ENCODE results near the gene S100A9.

The S100A9 gene

DNA sequence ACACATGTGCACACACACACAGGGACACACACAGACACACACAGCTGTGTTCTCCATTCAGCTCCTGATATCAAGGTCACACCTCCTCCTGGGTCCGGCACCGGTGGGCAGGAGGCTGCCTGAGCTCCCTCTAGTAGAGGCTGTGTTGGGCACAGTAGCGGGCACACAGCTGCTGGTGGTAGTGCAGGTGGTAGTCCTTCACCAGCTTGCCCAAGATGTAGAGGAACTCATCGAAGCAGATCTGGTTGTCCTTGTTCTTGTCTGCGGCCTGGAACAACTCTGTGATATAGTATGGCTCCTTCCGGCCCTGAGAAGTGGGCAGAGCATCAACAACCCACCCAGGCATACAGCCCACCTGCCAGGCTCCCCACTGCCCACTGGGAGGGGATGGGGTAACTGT lies 38.8 kb downstream of the S100A9 start:
- Histone ChIP-seq H3K4me3 (ENCODE audit: low read depth in 1 of 2, low read length in 1 of 2) (peak overlapping the region in 1 of 2 experiments; percentile 10), H3K4me1 (ENCODE audit: control insufficient read depth in 1 of 2, insufficient read depth in 1 of 2, low read depth in 1 of 2, low read length in 1 of 2) (peaks cover 100% of the 10 kb centered on the region in 2 experiments), H3K27me3 (no peaks in the 10 kb centered on the region), H3K27ac (peak overlapping the region; percentile 100), H3K9me3 (no peaks in the 10 kb centered on the region), H3K36me3 (no peaks in the 10 kb centered on the region)
- TF ChIP-seq, protein P1, sequence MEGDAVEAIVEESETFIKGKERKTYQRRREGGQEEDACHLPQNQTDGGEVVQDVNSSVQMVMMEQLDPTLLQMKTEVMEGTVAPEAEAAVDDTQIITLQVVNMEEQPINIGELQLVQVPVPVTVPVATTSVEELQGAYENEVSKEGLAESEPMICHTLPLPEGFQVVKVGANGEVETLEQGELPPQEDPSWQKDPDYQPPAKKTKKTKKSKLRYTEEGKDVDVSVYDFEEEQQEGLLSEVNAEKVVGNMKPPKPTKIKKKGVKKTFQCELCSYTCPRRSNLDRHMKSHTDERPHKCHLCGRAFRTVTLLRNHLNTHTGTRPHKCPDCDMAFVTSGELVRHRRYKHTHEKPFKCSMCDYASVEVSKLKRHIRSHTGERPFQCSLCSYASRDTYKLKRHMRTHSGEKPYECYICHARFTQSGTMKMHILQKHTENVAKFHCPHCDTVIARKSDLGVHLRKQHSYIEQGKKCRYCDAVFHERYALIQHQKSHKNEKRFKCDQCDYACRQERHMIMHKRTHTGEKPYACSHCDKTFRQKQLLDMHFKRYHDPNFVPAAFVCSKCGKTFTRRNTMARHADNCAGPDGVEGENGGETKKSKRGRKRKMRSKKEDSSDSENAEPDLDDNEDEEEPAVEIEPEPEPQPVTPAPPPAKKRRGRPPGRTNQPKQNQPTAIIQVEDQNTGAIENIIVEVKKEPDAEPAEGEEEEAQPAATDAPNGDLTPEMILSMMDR (IDR thresholded peaks at IDR 0.05) = no peak

DNA sequence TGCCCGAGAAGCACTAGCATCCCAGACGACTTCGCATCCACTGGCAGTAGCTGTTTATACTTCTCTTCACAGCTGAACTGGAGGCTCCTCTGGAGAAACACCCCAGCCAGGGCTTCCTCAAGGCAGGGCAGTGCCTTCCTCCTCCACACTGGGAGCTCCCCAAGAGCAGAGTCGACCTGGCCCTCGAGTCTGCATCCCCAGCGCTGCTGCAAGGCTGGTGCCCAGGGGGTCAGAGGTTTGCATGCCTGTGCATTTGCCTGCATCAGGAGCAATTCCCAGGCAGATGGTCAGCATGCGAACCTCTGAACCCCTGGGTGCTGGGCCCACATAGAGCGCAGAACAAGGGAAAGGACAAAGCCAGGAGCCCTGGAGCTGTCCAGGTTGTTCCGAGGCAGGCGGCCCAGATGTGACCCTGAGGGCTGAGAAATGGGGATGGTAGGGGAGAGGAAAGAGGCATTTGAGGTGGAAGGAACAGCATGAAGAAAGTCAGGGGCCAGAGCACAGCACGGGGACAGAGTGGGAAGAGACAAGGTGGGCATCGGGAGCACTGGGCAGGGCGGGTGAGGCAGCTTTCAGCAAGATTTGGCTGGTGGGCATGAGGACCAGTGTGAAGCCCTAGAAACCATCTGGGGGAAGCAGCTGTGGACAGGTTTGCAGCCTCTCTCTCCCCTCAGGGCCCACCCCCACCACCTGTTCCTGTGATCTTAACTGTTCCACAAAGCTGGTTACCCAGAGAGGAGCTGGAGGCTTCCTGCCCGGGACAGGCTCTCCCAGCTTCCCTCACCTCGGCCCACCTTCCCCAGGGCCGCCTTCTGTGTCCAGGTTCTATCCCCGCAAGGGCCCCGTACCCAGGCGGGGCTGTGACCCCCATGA lies 39.6 kb downstream of the S100A9 start:
- Histone ChIP-seq H3K4me3 (ENCODE audit: low read depth in 1 of 2, low read length in 1 of 2) (peak overlapping the region; percentile 10 to 12), H3K27ac (peak overlapping the region; percentile 100), H3K9me3 (no peaks in the 10 kb centered on the region), H3K27me3 (no peaks in the 10 kb centered on the region), H3K36me3 (no peaks in the 10 kb centered on the region), H3K4me1 (ENCODE audit: control insufficient read depth in 1 of 2, insufficient read depth in 1 of 2, low read depth in 1 of 2, low read length in 1 of 2) (peaks cover 100% of the 10 kb centered on the region in 2 experiments)
- TF ChIP-seq, protein P1 (IDR thresholded peaks at IDR 0.05) = no peak

DNA sequence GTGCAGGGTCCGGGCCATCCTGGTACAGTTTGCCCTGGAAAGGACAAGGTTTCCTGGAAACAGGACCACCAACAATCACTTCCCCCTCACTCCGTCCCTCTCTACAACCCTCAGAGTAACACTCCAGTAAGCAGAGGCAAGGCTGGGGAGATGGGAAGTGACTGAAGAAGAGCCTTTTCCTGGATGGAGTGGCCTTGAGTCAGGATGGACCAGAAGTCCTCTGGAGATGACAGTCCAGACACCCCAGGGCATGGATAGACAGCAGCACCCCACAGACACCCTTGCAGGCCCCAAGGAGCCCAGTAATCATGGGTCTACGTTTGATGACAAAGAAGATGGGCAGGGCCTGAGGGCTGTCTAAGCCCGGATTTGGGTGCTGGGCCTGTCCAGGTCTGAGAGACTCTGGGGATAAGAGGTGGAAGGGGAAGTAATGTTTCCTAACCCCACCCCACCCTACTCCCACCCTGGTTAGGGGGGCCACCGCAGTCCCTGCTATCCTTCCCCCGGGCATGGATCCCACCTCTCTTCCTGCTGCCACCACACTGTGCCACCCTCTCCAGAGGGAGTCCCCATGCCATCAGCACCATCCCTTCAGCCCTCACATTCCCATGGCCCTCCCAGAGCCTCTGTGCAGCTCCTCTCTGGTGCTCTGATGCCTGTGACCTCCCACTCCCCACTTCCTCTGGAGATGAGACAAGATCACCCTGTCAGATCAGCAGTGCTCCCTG lies 40.4 kb downstream of the S100A9 start:
- Histone ChIP-seq H3K4me3 (ENCODE audit: low read depth in 1 of 2, low read length in 1 of 2) (peak overlapping the region in 1 of 2 experiments; percentile 12), H3K27me3 (no peaks in the 10 kb centered on the region), H3K4me1 (ENCODE audit: control insufficient read depth in 1 of 2, insufficient read depth in 1 of 2, low read depth in 1 of 2, low read length in 1 of 2) (peaks cover 100% of the 10 kb centered on the region in 2 experiments), H3K27ac (peak overlapping the region; percentile 100), H3K36me3 (no peaks in the 10 kb centered on the region), H3K9me3 (no peaks in the 10 kb centered on the region)
- TF ChIP-seq, protein P1 (IDR thresholded peaks at IDR 0.05) = no peak

GRCh38 chr1:153399401-153400055 lies 41.9 kb downstream of the S100A9 start:
- H3K27me3 ChIP-seq = no peaks in the 10 kb centered on the region
- H3K36me3 ChIP-seq = no peaks in the 10 kb centered on the region
- TF ChIP-seq, protein P1 (IDR thresholded peaks at IDR 0.05) = no peak
- no peak overlapping the region for H3K4me3 ChIP-seq (ENCODE audit: low read depth in 1 of 2, low read length in 1 of 2)
- H3K27ac ChIP-seq = peak overlapping the region; percentile 100
- peaks cover 100% of the 10 kb centered on the region in 2 experiments for H3K4me1 ChIP-seq (ENCODE audit: control insufficient read depth in 1 of 2, insufficient read depth in 1 of 2, low read depth in 1 of 2, low read length in 1 of 2)
- H3K9me3 ChIP-seq = no peaks in the 10 kb centered on the region

GRCh38 chr1:153400244-153400643 lies 42.6 kb downstream of the S100A9 start:
- Histone ChIP-seq H3K27ac (peak overlapping the region; percentile 100), H3K9me3 (no peaks in the 10 kb centered on the region), H3K27me3 (no peaks in the 10 kb centered on the region), H3K36me3 (no peaks in the 10 kb centered on the region), H3K4me1 (ENCODE audit: control insufficient read depth in 1 of 2, insufficient read depth in 1 of 2, low read depth in 1 of 2, low read length in 1 of 2) (peaks cover 99 to 100% of the 10 kb centered on the region in 2 experiments), H3K4me3 (ENCODE audit: low read depth in 1 of 2, low read length in 1 of 2) (no peak overlapping the region)
- TF ChIP-seq, protein P1 (IDR thresholded peaks at IDR 0.05) = no peak
